Neural cell (in vitro differentiated cells): ENCODE results near the gene NEK2.

Experiments used
- EP300 ChIP-seq: fragments of 450-650 bp; conservative IDR thresholded peaks from 2 replicates; pipeline ENCODE4 v1.6.1; 2014; ENCODE audit warnings: antibody characterized with exemption, mild to moderate bottlenecking, moderate library complexity; ENCODE audit not compliant: poor library complexity, severe bottlenecking
- SMC3 ChIP-seq: fragments of 450-650 bp; conservative IDR thresholded peaks from 2 replicates; pipeline ENCODE4 v1.6.1; 2014; ENCODE audit warnings: antibody characterized with exemption, mild to moderate bottlenecking, moderate library complexity; ENCODE audit not compliant: poor library complexity
- TF ChIP-seq, protein P1 (sequence below): fragments of 450-650 bp; IDR thresholded peaks from 2 replicates; pipeline ENCODE4 v1.5.1; 2014; ENCODE audit warnings: antibody characterized with exemption, mild to moderate bottlenecking, moderate library complexity; ENCODE audit not compliant: poor library complexity, severe bottlenecking

DNA sequence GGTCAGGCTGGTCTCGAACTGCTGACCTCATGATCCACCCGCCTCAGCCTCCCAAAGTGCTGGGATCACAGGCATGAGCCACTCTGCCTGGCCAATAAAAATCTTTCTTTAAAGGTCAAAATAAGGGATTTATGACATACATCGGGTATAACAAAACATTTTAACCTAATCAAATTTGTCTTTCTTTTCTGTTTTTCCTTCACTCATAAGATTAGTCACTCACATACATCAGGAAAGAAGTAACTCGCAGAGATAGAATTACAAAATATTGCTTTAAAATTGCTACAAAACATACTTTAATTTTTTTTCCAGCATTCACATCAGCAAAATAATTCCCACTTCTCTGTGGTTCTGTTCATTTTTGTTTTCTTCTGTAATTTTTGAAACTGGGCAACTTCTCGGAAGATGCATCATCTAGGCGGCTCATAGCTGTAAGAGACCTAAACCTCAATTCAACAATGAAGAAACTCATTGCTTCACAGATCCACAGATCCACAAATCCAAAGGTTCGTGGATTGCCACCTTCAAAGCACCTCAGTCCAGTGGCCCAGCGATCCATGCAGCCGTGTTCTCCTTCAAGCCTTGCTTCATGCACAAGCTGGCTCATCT, 39.7 kb downstream of the NEK2 start:
- TF ChIP-seq, protein P1, sequence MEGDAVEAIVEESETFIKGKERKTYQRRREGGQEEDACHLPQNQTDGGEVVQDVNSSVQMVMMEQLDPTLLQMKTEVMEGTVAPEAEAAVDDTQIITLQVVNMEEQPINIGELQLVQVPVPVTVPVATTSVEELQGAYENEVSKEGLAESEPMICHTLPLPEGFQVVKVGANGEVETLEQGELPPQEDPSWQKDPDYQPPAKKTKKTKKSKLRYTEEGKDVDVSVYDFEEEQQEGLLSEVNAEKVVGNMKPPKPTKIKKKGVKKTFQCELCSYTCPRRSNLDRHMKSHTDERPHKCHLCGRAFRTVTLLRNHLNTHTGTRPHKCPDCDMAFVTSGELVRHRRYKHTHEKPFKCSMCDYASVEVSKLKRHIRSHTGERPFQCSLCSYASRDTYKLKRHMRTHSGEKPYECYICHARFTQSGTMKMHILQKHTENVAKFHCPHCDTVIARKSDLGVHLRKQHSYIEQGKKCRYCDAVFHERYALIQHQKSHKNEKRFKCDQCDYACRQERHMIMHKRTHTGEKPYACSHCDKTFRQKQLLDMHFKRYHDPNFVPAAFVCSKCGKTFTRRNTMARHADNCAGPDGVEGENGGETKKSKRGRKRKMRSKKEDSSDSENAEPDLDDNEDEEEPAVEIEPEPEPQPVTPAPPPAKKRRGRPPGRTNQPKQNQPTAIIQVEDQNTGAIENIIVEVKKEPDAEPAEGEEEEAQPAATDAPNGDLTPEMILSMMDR = no peak
- no peak for TF ChIP-seq SMC3
- no peak for TF ChIP-seq EP300
